GM21447 (cell line): ENCODE results near the gene DKC1.

Source experiments
- ATAC-seq: cut with Tn5 transposase; IDR thresholded peaks from one replicate; pipeline ENCODE4 v1.9.1; 2021; ENCODE audit not compliant: unreplicated experiment

DKC1 gene

DNA sequence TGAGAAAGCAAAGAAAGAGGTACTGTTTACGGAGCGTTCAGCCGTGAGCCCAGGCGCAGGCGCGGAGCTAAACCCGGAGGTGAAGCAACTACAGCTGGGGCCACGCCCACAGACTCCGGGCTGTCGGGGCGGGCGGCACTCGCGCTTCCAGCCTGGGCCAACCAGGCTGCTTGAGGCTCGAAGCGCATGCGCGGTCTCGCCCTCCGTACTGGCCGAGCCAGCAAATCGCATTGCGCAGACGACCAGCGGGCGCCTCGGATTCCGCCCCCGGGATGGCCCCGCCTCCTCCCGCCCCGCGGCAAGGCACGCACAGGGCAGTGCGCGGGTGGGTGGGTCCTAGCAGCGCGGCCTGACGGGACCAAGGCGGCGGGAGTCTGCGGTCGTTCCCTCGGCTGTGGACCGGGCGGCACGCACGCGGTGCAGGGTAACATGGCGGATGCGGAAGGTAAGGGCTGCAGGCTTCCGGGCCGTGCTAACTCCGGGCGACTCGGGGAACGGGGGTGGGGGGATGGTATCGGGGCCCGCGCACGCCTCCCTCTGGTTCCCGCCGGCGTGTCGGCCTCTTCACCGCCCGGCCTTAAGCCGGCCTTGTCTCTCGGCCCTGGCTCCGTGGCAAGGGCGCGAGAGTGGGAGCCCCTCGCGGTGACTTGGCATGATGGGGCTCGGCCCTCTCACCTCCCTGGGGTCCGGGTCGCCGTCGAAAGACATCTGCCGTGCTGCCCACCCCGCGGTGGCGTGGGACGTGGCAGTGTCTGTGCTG lies at the start of gene DKC1:
TSS of gene DKC1 (plus strand) at position 328 of the 760 bp plus-strand sequence. CDS start at position 430, 102 bp downstream.
- peak; percentile 85 for ATAC-seq

DNA sequence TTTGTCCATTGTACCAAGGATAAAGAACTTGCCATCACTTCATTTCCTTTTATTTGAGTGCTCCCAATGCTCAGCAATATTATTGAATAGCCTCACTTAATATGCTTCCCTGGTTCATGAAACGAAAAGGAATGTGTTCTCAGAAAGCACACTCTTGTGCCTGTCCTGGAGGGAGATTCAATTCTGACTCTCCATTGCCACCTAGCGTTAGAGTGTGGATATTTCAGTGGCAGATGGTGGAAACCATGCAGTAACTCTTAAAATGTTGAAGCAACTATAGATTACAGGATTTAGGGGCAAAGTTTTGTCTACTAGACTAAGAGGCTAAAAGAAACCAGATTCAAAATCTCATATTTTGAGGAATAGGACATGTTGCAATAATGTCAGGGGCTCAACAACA lies 47.7 kb upstream of the DKC1 start:
- no peak for ATAC-seq

DNA sequence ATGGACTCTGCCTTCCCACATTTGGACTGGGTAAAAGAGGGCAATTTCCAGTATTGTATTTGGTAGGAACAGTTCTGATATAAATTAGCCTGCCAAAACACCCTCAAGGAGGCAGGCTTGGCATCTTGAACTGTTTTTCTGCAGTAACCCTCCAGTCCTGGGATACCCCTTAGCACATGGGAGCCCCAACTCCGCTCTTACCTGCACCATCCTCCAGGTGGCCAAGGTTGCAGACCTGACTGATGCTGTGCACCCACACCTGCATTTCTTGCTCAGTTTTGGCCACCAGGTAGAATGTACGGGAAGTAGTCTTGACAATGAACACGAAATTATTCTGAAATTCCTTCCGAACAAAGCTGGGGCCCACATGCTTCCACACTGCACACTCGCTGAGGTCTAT lies 46.8 kb upstream of the DKC1 start:
- ATAC-seq: no peak

DNA sequence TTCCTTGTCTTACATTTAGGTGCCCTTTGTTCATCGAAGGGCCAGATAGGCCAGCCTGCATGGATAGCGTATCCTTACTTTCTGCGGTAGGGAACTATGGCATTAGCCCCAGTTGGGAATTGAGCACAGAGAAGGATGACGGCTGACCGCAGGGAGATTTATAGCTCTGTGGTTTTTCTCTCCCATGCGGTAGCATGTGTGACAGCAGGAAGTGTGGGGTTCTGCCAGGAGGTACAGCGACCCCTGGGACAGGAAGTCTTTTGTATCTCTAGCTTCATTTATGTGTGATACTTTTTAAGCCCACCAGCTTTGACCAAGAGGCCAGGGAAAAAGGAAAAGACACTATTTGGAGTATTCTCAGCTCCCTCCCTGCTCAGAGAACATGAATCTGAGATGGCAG lies 44.8 kb upstream of the DKC1 start:
- ATAC-seq: no peak

DNA sequence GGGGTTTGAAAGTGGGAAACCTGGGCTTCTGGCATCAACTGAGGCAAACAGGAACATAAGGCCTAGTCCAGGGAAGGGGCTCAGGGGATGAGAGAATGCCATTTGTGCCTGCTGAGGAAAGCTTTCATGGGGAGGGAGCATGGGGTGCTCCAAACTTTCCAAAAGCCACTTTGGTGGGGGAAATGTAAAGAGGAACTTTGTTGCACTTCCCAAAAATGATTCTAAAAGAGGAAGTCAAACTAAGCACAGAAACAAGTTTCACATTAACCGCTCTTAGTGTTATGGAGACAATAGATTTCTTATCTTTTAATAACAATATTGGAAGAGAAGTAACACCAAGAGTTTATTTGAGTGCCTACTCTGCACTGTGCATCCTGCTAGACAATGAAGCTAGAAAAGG lies 44.0 kb upstream of the DKC1 start:
- ATAC-seq: no peak

DNA sequence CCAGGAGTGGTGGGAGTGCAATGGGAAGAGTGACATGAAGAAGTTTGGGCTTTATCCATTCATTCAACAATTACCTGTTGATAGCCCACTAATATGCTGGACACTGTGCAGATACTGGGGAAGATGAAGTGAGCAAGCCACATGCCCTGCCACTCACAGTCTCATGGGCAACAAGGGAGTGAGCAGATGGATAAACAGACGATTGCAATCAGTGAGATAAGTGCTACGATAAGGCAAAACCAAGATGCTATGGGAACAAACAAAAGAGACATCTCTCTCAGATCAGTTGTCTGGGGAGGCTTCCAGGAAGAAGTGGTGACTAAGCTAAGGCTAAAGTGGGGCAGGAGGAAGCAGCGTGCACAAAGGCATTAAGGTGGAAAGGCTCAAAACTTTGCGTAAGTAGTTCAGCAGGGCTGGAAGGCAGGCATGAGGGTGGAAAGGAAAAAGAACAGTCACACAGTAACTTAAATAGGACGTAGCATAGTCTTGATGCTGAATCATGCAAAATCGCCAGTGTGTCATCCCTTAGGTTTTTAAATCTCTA lies 43.5 kb upstream of the DKC1 start:
- no peak for ATAC-seq

DNA sequence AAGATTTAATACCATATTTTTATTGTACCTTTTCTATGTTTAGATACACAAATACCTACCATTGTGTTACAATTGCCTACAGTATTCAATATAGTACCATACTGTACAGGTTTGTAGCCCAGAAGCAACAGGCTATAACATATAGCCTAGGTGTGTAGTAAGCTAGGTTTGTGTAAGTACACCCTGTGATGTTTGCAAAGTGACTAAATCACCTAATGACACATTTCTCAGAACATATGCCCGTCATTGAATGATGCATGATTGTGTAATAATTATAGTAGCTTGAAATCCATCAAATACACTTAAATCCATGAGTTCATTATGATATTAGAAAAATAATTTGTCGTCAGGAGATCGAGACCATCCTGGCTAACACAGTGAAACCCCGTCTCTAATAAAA lies 42.6 kb upstream of the DKC1 start:
- no peak for ATAC-seq

- ATAC-seq: no peak
These were observed 41.5 kb upstream of the DKC1 start for GRCh38 chrX:154721155-154721554.

DNA sequence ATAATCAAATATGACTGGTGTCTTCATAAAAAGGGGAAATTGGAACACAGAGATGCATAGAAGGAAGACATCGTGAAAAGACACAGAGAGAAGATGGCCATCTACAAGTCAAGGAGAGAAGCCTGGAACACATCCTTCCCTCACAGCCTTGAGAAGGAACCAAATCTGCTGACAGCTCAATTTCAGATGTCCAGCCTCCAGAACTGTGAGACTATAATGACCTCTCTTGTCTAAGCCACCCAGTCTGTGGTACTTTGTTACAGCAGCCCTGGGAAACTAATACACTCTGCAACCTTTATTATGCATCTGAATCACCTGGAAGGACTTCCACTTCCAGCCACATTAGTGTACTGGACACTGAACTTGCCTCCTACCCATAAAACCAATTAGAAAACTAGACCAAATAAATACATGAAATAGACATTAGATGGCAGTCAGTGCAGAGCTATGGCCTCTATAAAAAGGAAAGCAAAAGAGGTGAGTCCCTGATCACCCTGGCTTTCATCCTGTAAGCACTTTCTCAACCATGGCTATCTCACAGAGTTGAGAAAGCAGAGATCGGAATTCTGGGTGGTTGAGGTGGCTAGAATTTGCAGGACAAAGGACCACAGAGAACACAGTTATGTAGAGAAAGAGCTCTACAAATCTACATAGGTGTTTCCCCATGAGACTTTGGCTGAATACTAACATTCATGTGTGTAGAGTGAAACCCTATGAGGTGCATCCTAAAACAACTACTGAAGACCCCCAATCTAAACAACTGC lies 37.5 kb upstream of the DKC1 start:
- ATAC-seq: peak; percentile 78

GRCh38 chrX:154727418-154727817 lies 35.2 kb upstream of the DKC1 start:
- ATAC-seq: no peak

DNA sequence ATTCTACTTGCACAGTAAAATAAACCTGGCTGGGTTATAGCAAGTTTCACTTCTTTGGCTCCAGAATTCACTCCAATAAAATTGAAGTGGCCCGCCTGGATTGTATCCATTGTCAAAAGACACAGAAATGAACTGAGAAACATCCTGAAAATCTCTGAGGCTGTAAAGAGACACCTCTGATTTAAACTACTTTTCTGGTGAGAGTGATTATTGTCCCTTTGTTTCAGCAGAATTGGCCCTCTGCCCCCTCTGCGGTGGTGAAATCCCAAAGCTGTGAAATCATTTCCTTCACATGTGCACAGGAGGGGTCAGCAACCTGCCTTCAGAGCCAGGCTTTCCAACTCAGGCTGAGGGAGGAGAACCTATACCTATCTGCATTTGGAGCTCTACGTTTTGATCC lies 34.8 kb upstream of the DKC1 start:
- ATAC-seq: no peak

DNA sequence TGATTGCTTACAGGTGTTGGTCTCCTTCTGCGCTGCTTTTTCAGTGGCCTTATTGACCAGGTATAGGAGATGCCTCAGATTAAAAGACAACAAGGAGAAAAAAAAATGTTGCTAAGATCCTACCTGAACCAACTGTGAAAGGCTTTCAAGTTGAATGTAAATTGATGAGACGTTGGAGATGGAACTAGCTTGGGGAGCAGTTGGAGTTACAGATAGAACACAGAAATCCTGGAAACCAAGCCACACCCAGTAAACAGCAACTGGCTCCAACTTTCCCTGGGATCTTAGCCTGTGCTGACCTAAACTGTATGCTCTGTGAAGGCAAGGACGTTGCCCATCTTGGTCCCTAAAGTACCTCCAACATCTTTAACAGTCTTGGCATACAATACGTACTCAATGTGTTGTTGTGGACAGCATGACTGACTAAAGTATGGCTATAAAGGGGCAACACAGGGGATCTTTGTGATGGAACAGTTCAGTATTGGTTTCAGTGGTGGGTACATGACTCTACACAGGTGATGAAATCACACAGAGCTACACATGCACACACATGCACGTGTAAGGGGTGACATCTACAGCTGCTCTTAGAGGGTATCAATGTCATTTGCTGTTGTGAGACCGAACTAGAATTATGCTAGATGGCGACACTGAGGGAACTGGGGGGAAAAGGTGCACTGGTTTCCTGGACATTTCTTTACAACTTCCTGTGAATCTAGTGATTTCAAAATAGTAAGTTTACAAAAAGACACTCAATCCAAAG lies 34.1 kb upstream of the DKC1 start:
- ATAC-seq: no peak

- no peak for ATAC-seq
These were observed 33.2 kb upstream of the DKC1 start for GRCh38 chrX:154729439-154729838.

DNA sequence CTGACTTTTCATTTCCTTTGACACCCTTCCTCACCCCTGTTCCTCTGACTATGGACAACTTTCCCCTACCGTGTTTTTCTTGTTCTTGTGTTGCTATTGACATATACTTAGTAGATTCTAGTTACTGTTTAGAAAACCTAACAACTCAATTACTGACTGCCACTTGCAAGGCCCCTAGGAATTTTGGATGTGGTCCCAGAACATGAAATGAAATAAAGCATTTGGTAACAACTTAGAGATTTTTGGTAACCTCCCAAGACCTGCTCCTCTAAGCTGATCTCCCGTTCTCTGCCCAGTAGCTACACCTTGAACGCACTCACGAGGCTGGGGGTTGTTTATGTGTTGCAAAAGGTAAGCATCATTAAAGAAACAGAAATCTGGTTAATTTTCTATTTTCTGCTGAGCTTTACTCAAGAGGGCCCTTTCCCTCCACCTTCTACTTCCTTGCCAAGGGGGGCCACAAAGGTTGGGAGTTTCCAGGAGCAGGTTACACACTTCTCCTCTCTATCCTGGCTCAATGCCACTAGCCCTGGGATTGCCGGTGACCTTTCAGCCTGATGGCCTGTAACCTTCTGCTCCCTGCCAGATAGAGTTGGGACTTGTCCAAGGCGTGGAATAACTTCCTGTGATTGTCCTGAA lies 32.3 kb upstream of the DKC1 start:
- no peak for ATAC-seq

GRCh38 chrX:154731184-154731583 lies 31.5 kb upstream of the DKC1 start:
- no peak for ATAC-seq

DNA sequence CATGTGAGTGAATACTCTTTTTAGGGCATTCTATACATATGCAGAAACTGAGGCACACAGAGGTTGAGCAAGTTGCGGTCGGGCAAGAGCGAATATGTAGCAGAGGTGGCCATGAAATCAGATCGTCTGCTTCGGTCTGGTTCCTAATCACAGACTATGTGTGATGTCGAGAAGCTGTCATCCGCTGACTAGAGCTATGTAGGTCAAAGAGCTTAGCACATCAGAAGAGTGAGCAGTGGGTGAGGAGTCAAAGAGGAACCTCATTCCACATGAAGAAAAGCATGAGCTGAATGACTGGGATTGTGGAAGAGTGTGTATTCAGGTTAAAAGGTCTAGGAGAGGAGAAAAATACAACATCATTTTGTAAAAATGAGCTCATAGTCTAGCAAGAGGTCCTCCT lies 30.8 kb upstream of the DKC1 start:
- no peak for ATAC-seq

- no peak for ATAC-seq
These were observed 30.1 kb upstream of the DKC1 start for GRCh38 chrX:154732421-154733065.

DNA sequence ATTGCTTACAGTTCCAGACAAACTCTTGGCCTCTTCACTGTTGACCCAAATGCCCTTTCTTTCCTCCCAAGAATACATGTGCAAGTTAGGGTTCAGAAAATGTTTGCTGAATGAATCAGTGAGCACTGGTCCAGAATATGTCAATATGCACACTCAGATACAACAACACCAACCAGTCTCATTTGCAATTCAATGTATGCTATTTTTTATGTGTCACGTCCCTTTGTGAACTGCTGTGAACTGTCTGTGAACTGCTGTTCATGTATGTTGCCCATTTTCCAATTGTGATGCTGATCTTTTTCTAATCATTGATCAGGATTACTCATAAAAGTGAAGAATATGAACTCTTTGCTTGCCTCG lies 29.6 kb upstream of the DKC1 start:
- ATAC-seq: no peak

DNA sequence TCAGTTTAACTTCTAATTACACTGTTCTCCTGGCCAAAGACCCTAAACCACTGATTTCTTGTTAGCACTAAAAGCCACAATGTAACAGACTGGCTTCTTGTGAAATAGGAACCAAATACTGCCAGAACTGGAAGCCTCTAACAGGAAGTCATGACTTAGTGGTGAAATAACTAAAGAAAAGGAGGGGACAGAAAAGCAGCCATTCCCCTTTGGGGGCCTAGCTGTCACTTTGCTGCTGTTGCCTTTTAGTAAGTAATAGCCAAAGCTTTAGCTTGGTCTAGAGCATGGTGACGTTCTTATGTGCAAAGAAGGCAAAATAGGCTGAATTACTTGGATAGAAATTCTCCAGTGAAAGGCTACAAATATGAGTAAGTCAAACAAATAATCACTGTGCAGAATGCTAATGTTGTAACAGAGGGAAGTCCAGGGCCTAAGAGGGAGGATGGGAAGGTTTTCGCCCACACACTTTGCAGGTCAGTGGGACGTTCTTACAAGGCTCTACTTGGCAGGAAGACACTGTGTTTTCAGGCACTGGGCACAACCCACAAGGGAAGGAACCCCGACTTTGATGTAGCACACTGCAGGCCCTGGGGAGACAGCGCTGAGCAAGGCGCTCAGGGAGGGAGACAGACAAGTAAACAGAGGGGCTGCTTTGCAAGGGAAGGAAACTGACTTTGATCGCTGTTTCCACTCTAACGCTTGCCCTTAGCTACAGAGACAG lies 28.4 kb upstream of the DKC1 start:
- peak; percentile 66 for ATAC-seq
